Measurements from ENCODE around the gene AVPR1A.

The AVPR1A gene

GRCh38 chr12:63093711-63094110 is 57.3 kb downstream of the AVPR1A start:
- DNase-seq = no peak

- DNase-seq = no peak
Measured at GRCh38 chr12:63093084-63093483, 57.9 kb downstream of the AVPR1A start.
